GM19238 (cell line): ENCODE results near the gene MTHFSD.

Experiments used
- DNase-seq: peaks from one replicate; pipeline ENCODE4 v3.0.0; 2011; ENCODE audit warnings: low spot score; ENCODE audit not compliant: insufficient read length

Gene MTHFSD

DNA sequence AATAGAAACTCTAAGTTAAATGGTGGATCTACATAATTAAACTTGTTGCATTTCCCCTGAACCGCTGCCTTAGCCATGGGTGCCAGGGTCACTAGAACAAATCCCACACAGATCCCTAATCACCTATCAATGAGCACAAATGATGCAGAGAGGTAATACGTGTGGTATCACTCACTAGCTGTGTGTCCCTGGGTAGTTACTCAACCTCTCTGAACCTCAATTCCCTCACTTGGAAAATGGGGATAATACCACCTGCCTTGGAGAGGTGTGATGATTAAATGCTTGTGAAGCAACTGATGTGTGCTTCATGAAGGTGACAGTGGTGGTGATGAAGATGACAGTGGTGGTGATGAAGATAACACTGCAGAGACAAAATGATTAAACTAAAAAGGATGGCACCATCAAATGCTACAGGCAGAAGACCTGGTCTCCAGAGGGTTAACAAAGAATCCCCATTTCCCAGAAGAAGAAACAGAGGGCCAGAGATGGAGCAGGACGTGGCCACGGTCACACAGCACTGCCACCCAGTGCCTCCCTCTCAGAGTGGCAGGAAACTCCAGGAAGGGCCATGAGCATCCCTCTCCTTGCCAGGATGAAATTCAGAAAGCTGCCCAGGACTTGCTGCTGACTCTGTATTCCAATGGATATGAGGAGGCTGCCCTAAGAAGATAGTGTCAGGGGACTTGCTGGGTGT, 62.6 kb downstream of the MTHFSD start:
- no peak for DNase-seq

DNA sequence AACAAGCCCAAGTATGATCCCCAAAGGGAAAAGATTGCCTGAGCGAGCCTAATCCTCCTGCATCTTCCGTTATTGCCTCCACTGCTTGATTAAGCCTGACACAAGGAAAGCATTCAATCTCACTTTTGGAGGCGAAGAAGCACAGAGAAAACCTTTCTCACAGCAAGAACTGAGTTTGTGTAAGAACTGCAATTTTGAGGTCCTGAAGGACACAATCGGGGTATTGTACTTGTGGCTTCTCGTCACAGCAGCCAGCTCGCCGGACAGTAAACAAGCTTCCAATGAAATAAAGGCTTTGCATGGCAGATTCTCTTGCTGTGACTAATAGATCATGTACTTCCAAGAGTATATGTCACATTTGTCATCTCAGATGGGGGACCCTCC, 63.4 kb downstream of the MTHFSD start:
- no peak for DNase-seq

DNA sequence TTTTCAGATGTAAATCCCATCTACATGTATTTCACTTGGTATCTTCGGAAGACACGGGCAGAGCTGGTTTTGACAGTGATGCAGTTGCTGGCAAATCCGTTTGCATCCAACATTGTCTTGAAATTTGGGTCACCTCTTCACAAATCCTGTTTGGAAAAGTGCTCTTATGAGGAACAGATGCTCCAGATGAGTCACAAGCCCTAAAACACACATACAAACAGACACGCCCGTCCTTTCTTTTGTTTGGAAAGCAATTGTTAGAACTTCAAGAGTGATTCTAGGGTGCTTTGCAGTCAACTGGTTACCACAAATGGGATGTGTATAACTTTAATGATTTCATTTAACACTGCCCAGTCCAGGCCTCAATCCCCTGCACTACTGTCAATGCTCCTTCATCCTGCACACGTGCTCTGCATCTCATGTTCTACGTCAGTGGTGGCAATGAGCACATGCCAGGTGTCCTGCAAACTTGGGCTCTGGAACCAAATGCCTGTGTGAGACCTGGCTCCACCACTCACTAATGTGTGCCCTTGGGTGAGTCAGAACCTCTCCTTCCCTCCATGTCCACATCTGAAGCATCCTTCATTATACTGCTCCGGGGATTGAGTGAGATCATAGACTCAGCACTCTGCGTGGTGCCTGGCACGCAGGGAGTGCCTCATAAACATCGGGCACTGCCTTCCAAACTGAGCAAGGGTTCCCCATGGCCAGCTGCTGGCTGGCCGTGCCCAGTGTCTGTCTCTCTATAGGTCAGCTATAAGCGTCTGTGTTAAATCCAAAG, 64.0 kb downstream of the MTHFSD start:
- DNase-seq = no peak

DNA sequence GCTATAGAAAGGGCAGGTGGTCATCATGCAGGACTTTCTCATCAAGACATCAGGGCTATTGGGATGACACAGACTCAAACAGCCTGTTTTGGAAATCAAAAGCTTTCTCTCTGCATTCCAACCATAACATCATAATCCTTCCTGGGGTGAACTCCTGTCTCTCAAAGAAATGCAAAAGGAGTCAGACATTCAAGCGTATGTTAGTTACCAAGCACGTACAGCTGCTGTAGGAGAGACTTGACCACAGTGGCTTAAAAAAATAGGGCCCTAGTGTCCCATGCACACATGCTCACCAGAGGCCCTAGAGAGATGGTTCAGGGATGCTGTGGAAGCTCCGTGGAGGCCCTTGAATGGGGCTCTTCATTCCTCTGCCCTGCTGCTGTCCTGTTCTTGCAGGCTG, 69.3 kb downstream of the MTHFSD start:
- DNase-seq = no peak

DNA sequence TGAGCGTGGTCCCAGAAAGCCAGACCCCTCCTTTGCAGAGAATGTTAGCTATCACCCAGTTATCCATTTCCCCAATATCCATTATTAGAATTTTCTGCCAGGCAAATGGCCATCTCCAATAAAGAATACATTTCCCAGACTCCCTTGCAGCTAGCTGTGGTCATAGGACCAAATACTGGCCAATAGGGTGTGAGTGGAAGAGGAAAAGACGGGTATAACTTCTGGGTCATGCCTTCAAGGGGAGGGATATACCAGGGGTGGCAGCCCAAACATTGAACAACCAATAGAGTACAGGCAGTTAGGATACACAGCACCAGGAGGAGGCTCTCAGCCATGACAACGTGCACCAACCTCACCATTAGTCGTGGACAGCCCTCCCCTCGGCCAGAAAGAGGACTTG, 70.8 kb downstream of the MTHFSD start:
- DNase-seq = no peak

DNA sequence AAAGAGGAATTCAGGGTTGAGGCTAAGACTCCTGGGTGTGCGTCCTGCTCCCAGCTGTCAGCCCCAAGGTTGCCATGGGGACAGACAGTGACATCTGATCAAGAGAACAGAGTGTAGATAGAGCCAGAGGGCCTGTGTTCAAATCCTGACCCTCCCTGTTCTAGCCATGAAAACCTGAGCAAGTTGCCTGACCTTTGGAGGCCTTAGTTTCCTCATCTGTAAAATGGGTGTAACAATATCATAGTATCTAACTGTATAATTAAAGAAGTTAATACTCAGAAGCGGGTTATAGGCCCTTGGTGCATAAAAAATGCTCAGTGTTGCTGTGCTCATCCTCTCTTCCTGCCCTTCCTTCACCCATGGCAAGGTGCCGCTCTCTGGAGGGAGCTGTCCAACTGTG, 73.4 kb downstream of the MTHFSD start:
- no peak for DNase-seq

DNA sequence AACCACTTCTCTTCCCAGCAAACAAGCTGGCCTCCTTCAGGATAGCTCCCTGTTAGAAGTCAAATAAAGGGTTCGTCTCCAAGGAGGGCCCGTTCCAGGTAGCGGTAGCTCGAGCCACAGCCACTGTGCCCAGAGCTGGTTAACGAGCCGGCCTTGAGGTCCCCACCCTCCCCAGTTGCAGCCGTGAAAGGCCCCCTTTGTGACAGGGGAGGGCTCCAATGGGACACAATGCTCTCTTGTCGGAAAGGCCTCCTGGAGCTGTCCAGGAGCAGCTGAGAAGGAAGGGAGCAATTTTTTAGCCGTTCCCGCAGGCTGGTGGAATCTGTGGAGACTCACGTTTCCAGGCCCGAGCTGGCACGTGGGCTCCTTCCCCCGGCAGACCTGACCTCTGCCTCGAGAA, 74.6 kb downstream of the MTHFSD start:
- DNase-seq = no peak
